Pericardium fibroblast (primary cell): ENCODE data around the gene OR6N2. TPM values are rescaled to one million over a fixed set of nuclear protein-coding genes. Genes with fewer than 3 reads are reported as not detected.

Experiments used
- total RNA-seq: library from RNA; depleted of rRNA; stranded (reverse); fragments of >200 nt; gene quantifications from 2 replicates; pipeline ENCODE4 v1.2.3, GENCODE V29; 2015

OR6N2 gene
- total RNA-seq = not detected in 2 replicates

GRCh38 chr1:158781104-158781503, at the start of gene OR6N2:
Gene OR6N2 (minus strand): TSS chr1:158781204. CDS start chr1:158777635, 3,569 bp downstream.

GRCh38 chr1:158771950-158772866, 8.8 kb downstream of the OR6N2 start, which contains the start of gene OR6N1:
Gene OR6N1 (minus strand): TSS chr1:158772195. CDS start chr1:158766682, 5,513 bp downstream.

GRCh38 chr1:158754420-158754819, 26.6 kb downstream of the OR6N2 start, which contains the start of gene OR6K6:
Gene OR6K6 (plus strand): TSS chr1:158754720. CDS start chr1:158754888, 168 bp downstream.

Other genes starting within 250 kb of the OR6N2 start
- gene OR6Y1, start 226.8 kb downstream of the OR6N2 start, total RNA-seq = not detected in 2 replicates
- not detected in 2 replicates for gene OR6P1, start 210.6 kb downstream of the OR6N2 start, total RNA-seq
- gene OR10X1, start 201.3 kb downstream of the OR6N2 start, total RNA-seq = not detected in 2 replicates
- gene OR10Z1, start 175.9 kb downstream of the OR6N2 start, total RNA-seq = not detected in 2 replicates
- gene SPTA1, start 94.5 kb downstream of the OR6N2 start, total RNA-seq = under 0.01 and 0.09 TPM in 2 replicates
- gene OR6K2, start 80.6 kb downstream of the OR6N2 start, total RNA-seq = not detected in 2 replicates
- not detected in 2 replicates for gene OR6K3, start 60.5 kb downstream of the OR6N2 start, total RNA-seq
- gene OR6K6, start 26.5 kb downstream of the OR6N2 start, total RNA-seq = not detected in 2 replicates
- not detected in 2 replicates for gene OR6N1, start 9.0 kb downstream of the OR6N2 start, total RNA-seq
- gene MNDA, start 50.1 kb upstream of the OR6N2 start, total RNA-seq = not detected in 2 replicates
- gene PYHIN1, start 150.3 kb upstream of the OR6N2 start, total RNA-seq = not detected in 2 replicates
- gene IFI16, start 228.7 kb upstream of the OR6N2 start, total RNA-seq = 79.1 and 183 TPM in 2 replicates